Panc1 (cell line): ENCODE data around the gene MAGOH. TPM values are rescaled to one million over a fixed set of nuclear protein-coding genes. Genes with fewer than 3 reads are reported as not detected.

Experiments used
- ATAC-seq: fragments of 200-7000 bp; cut with Tn5 transposase; 2 replicates; pipeline ENCODE4 v1.9.1; 2020; ENCODE audit warnings: mild to moderate bottlenecking, moderate library complexity
- BruUV-seq: library from RNA; stranded (reverse); fragments of 400-500 nt; replicated peaks from 2 replicates; lab custom pipeline; 2021; lab: Mats Ljungman, UMichigan
- CTCF ChIA-PET: fragments of 300-600 bp; sonication (Branson Sonifier 250); formaldehyde crosslinking; loops from one replicate; lab custom pipeline; 2022; ENCODE audit warnings: antibody characterized with exemption; lab: Charles Lee
- POLR2A ChIA-PET: fragments of 300-600 bp; sonication (Branson Sonifier 250); formaldehyde crosslinking; loops from one replicate; lab custom pipeline; 2022; ENCODE audit warnings: antibody characterized with exemption; lab: Charles Lee
- DNase-seq: peaks from one replicate; pipeline ENCODE4 v3.0.0-alpha.2; 2010; ENCODE audit warnings: low read depth, low spot score
- H3K27ac ChIP-seq: 2 replicates; pipeline ENCODE4 v1.5.1; 2011; ENCODE audit warnings: mild to moderate bottlenecking, low read length, inconsistent platforms
- H3K27me3 ChIP-seq: fragments of 200-500 bp; sonication (Bioruptor generic); 2 replicates; pipeline ENCODE4 v1.6.0; 2014; ENCODE audit warnings: low read length, inconsistent platforms; ENCODE audit not compliant: control insufficient read depth, insufficient read depth
- H3K36me3 ChIP-seq: fragments of 200-500 bp; sonication (Bioruptor generic); 2 replicates; pipeline ENCODE4 v1.5.1; 2014; ENCODE audit warnings: inconsistent platforms, mild to moderate bottlenecking, low read length, moderate library complexity; ENCODE audit not compliant: control insufficient read depth, insufficient read depth
- H3K4me1 ChIP-seq: 2 replicates; pipeline ENCODE4 v1.5.1; 2011; ENCODE audit warnings: inconsistent platforms, mild to moderate bottlenecking, low read length, moderate library complexity; ENCODE audit not compliant: control insufficient read depth, insufficient read depth
- H3K4me3 ChIP-seq, 2 experiments: 2 replicates each; pipeline ENCODE4 v1.5.1; 2011 to 2012; ENCODE audit warnings: low read depth in 2 of 2, low read length in 2 of 2, mild to moderate bottlenecking in 2 of 2, inconsistent platforms in 1 of 2, moderate library complexity in 1 of 2
- H3K9me3 ChIP-seq: fragments of 200-500 bp; sonication (Bioruptor generic); 2 replicates; pipeline ENCODE4 v1.5.1; 2014; ENCODE audit warnings: low read depth, mild to moderate bottlenecking, inconsistent platforms, low read length, moderate library complexity; ENCODE audit not compliant: control insufficient read depth, insufficient read depth
- POLR2AphosphoS5 ChIP-seq: IDR thresholded peaks from 2 replicates; pipeline ENCODE4 v1.6.1; 2012; ENCODE audit warnings: mild to moderate bottlenecking, low read depth, low read length, moderate library complexity
- REST ChIP-seq, 2 experiments: IDR thresholded peaks; 2 replicates each; pipeline ENCODE4 v1.6.1; 2011 to 2012; ENCODE audit warnings: low read depth in 2 of 2, control low read depth in 1 of 2, low read length in 1 of 2, mild to moderate bottlenecking in 1 of 2, moderate library complexity in 1 of 2; ENCODE audit not compliant: insufficient read depth in 1 of 2
- SIN3A ChIP-seq: IDR thresholded peaks from 2 replicates; pipeline ENCODE4 v1.6.1; 2012; ENCODE audit warnings: low read depth, mild to moderate bottlenecking, low read length, moderate library complexity, borderline replicate concordance; ENCODE audit not compliant: insufficient read depth
- TCF7L2 ChIP-seq: IDR thresholded peaks from 2 replicates; pipeline ENCODE4 v1.6.1; 2011; ENCODE audit warnings: mild to moderate bottlenecking, low read depth, low read length, inconsistent platforms
- in situ Hi-C: cut with HindIII; loops from 2 replicates; pipeline ENCODE4 v1.10.0; 2016; ENCODE audit warnings: low sequenced_read_pairs, low pct_unique_long_range_greater_than_20kb
- intact Hi-C: fragments of 100-400 bp; cut with micrococcal nuclease; formaldehyde crosslinking; loops from one replicate; pipeline ENCODE4 v1.10.0; 2022; ENCODE audit not compliant: unreplicated experiment
- total RNA-seq: library from RNA; stranded (reverse); gene quantifications from one replicate; pipeline ENCODE4 v1.2.1, GENCODE V29; 2021; ENCODE audit not compliant: unreplicated experiment
- TF ChIP-seq, protein P1 (sequence below): fragments of 450-650 bp; IDR thresholded peaks from 2 replicates; pipeline ENCODE4 v1.5.1; 2017; ENCODE audit warnings: mild to moderate bottlenecking

Gene MAGOH
- total RNA-seq, 1 experiment from 2014 or later, result 63.8 TPM

DNA sequence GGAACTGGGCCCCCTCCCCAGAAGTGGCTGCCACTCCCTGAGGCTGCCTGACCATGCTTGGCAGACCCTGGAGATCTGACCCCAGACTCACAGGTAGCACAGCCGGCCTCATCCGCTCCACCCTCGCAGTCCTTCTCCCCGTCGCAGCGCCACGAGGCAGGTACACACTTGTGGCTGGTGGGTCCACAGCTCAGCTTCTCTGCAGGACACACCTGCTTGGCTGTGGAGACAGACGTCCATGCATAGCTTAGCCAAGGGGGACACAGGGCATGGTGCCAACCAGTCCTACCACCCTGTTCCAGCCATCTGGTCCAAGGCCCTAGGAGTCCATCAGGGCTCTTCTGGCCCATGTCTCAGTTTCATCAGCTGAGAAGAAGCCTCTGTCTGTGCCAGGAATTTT lies 42.2 kb upstream of the MAGOH start:
- no peaks in the 10 kb centered on the region; the same call in 1 of the 2 replicates for H3K36me3 ChIP-seq
- TF ChIP-seq TCF7L2 (no peak), REST (IDR thresholded peaks at IDR 0.05; ENCODE audit: insufficient read depth in 1 of 2, low read depth in 2 of 2, low read length in 1 of 2) (no peak), POLR2AphosphoS5 (no peak)
- TF ChIP-seq, protein P1, sequence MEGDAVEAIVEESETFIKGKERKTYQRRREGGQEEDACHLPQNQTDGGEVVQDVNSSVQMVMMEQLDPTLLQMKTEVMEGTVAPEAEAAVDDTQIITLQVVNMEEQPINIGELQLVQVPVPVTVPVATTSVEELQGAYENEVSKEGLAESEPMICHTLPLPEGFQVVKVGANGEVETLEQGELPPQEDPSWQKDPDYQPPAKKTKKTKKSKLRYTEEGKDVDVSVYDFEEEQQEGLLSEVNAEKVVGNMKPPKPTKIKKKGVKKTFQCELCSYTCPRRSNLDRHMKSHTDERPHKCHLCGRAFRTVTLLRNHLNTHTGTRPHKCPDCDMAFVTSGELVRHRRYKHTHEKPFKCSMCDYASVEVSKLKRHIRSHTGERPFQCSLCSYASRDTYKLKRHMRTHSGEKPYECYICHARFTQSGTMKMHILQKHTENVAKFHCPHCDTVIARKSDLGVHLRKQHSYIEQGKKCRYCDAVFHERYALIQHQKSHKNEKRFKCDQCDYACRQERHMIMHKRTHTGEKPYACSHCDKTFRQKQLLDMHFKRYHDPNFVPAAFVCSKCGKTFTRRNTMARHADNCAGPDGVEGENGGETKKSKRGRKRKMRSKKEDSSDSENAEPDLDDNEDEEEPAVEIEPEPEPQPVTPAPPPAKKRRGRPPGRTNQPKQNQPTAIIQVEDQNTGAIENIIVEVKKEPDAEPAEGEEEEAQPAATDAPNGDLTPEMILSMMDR, result no peak
- DNase-seq (no peak), ATAC-seq (no peak)
- no peaks in the 10 kb centered on the region for H3K27me3 ChIP-seq
- no TSS peak for BruUV-seq
- H3K4me3 ChIP-seq, result no peak overlapping the region
- in situ Hi-C loops, result no loop called here
- POLR2A ChIA-PET, result no interaction called here
- CTCF ChIA-PET, result no interaction called here
- H3K9me3 ChIP-seq, result no peaks in the 10 kb centered on the region
- intact Hi-C loops, result no loop called here
- no peaks in the 10 kb centered on the region for H3K4me1 ChIP-seq
- H3K27ac ChIP-seq, result no peak overlapping the region

GRCh38 chr1:53279296-53280200 lies 41.2 kb upstream of the MAGOH start:
- no peak overlapping the region for H3K27ac ChIP-seq
- H3K36me3 ChIP-seq, result no peaks in the 10 kb centered on the region; the same call in 1 of the 2 replicates
- no TSS peak for BruUV-seq
- H3K4me3 ChIP-seq, result no peak overlapping the region
- TF ChIP-seq SIN3A (no peak), REST (IDR thresholded peaks at IDR 0.05; ENCODE audit: insufficient read depth in 1 of 2, low read depth in 2 of 2, low read length in 1 of 2) (no peak), POLR2AphosphoS5 (no peak), TCF7L2 (no peak)
- TF ChIP-seq, protein P1, result no peak
- CTCF ChIA-PET, result interaction anchor here (0.6 to 2.8 kb wide), 5 partner anchors 96 to 581 kb away, joined by 4 to 45 read pairs (median 5); no protein-coding TSS in a partner anchor
- intact Hi-C loops, result no loop called here
- POLR2A ChIA-PET, result interaction anchor here (0.6 kb wide), 1 partner anchor 164 kb away, joined by 5 read pairs; no protein-coding TSS in a partner anchor
- in situ Hi-C loops, result no loop called here
- no peaks in the 10 kb centered on the region for H3K4me1 ChIP-seq
- DNase-seq (no peak), ATAC-seq (no peak)
- H3K9me3 ChIP-seq, result no peaks in the 10 kb centered on the region
- no peaks in the 10 kb centered on the region for H3K27me3 ChIP-seq
